ENCODE results near the gene PCBD1.

DNA sequence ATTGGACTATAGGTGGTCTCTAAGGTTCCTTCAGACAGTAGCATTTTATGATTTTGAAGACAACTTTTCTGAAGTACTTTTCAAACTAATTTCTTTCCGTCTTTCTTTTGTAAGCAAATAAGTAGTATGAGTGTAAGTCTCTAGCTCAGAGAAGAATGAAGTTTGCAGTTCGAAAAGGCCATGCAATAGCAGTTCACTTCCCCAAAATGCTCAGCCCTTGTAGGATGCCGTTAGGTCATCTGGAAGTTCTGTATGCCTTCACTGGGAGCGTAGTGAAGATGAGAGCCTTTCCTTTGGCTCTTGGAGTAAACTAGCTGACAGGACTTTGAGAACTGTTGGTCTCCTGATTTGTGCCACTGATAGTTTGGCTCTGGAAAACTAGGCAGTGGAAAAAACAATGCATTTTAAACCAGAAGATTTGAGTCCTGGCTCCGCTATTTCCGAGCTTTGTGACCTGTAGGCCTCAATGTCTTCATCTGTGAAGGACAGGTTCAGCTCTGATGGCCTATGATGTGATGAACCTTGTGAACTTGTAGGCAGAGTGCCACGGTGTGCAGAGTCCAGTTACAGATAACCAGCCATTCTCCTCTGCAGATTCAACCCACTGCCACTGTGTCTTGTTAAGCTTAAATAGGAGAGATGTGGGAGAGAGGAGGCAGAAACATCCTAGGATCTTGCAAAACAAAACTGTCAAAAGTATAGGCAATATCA lies 53.8 kb downstream of the PCBD1 start:
- TF ChIP-seq, protein P1, sequence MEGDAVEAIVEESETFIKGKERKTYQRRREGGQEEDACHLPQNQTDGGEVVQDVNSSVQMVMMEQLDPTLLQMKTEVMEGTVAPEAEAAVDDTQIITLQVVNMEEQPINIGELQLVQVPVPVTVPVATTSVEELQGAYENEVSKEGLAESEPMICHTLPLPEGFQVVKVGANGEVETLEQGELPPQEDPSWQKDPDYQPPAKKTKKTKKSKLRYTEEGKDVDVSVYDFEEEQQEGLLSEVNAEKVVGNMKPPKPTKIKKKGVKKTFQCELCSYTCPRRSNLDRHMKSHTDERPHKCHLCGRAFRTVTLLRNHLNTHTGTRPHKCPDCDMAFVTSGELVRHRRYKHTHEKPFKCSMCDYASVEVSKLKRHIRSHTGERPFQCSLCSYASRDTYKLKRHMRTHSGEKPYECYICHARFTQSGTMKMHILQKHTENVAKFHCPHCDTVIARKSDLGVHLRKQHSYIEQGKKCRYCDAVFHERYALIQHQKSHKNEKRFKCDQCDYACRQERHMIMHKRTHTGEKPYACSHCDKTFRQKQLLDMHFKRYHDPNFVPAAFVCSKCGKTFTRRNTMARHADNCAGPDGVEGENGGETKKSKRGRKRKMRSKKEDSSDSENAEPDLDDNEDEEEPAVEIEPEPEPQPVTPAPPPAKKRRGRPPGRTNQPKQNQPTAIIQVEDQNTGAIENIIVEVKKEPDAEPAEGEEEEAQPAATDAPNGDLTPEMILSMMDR (IDR thresholded peaks at IDR 0.05) = no peak
- TF ChIP-seq POLR2A (IDR thresholded peaks at IDR 0.05) = no peak

All from lower leg skin (tissue), 3 donors.